SH-SY5Y (cell line): ENCODE results near the gene ANKRD29.

Experiments used
- GATA2 ChIP-seq: IDR thresholded peaks from 2 replicates; pipeline ENCODE4 v1.6.1; 2011; ENCODE audit warnings: mild to moderate bottlenecking, low read depth, low read length
- GATA3 ChIP-seq: IDR thresholded peaks from 2 replicates; pipeline ENCODE4 v1.6.1; 2011; ENCODE audit warnings: low read depth, mild to moderate bottlenecking, low read length, moderate library complexity

DNA sequence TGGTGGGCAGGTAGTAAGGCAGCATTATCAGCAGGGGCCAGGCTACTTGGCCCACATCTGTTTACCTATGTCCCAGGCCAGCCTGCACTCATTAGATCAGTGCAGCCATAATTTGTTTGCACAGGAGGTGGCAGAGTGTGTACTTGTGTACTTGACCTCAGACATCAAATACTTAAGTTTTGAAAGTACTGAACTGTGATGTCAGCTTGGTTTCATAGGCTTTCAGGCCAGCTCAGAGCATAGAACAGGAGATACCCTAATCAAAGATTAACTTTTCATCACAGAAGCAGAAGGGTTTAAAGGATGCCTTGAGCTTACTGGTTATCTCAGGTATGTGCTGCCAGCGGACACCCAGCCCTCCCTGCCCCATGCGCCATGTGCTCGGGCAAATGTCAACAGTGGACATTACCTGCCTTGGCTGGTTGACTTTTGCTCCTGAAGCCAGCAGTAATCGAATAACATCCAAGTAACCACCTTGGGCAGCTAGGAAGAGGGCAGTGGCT is 33.2 kb downstream of the ANKRD29 start:
- TF ChIP-seq GATA2 = no peak
- TF ChIP-seq GATA3 = no peak
